ENCODE measurements around the gene TOR3A.

GRCh38 chr1:179145521-179145920, 63.7 kb downstream of the TOR3A start:
- TF ChIP-seq, protein P1, sequence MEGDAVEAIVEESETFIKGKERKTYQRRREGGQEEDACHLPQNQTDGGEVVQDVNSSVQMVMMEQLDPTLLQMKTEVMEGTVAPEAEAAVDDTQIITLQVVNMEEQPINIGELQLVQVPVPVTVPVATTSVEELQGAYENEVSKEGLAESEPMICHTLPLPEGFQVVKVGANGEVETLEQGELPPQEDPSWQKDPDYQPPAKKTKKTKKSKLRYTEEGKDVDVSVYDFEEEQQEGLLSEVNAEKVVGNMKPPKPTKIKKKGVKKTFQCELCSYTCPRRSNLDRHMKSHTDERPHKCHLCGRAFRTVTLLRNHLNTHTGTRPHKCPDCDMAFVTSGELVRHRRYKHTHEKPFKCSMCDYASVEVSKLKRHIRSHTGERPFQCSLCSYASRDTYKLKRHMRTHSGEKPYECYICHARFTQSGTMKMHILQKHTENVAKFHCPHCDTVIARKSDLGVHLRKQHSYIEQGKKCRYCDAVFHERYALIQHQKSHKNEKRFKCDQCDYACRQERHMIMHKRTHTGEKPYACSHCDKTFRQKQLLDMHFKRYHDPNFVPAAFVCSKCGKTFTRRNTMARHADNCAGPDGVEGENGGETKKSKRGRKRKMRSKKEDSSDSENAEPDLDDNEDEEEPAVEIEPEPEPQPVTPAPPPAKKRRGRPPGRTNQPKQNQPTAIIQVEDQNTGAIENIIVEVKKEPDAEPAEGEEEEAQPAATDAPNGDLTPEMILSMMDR (IDR thresholded peaks at IDR 0.05; ENCODE audit: insufficient read depth, low read depth, low read length), result no peak
- no peak for TF ChIP-seq EZH2 (IDR thresholded peaks at IDR 0.05; ENCODE audit: insufficient read depth, low read length)
